GM12865 (cell line): ENCODE measurements around the gene CLIC5.
"Not testable (repeated sequence)": the region's sequence is repeated elsewhere in the genome, so short reads cannot be mapped to it uniquely, and the experiment has no call there.

Experiments used
- DNase-seq: peaks from one replicate; pipeline ENCODE4 v3.0.0; 2010; ENCODE audit warnings: low read depth
- H3K4me3 ChIP-seq: 2 replicates; pipeline ENCODE4 v1.5.1; 2011; ENCODE audit warnings: mild to moderate bottlenecking, low read depth, low read length, control low read depth
- TF ChIP-seq, protein P1 (sequence below): IDR thresholded peaks from 2 replicates; pipeline ENCODE4 v1.5.1; 2011; ENCODE audit warnings: low read length, control low read depth, low read depth, inconsistent platforms; ENCODE audit not compliant: insufficient read depth; ENCODE audit errors: missing control alignments

CLIC5 gene

DNA sequence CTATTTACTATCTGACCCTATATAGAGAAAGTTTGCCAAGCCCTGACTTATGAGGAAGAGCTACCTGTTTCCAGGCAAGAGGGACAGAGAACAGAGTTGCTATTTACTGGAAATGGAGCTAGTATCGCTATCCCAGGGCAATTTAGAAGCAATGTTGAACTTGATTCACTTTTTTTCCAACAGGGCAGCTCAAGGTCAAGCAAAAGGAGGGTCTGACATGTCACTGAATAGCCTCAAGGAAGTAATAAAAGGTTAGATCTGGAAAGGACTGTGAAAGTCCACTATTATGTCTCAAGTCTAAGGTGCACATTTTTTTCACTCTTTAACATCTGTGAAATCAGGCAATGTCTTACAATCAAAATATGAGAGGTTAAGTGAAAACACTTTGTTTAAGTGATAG lies 84.4 kb downstream of the CLIC5 start:
- H3K4me3 ChIP-seq, result no peak overlapping the region
- TF ChIP-seq, protein P1, sequence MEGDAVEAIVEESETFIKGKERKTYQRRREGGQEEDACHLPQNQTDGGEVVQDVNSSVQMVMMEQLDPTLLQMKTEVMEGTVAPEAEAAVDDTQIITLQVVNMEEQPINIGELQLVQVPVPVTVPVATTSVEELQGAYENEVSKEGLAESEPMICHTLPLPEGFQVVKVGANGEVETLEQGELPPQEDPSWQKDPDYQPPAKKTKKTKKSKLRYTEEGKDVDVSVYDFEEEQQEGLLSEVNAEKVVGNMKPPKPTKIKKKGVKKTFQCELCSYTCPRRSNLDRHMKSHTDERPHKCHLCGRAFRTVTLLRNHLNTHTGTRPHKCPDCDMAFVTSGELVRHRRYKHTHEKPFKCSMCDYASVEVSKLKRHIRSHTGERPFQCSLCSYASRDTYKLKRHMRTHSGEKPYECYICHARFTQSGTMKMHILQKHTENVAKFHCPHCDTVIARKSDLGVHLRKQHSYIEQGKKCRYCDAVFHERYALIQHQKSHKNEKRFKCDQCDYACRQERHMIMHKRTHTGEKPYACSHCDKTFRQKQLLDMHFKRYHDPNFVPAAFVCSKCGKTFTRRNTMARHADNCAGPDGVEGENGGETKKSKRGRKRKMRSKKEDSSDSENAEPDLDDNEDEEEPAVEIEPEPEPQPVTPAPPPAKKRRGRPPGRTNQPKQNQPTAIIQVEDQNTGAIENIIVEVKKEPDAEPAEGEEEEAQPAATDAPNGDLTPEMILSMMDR, result no peak
- no peak for DNase-seq

DNA sequence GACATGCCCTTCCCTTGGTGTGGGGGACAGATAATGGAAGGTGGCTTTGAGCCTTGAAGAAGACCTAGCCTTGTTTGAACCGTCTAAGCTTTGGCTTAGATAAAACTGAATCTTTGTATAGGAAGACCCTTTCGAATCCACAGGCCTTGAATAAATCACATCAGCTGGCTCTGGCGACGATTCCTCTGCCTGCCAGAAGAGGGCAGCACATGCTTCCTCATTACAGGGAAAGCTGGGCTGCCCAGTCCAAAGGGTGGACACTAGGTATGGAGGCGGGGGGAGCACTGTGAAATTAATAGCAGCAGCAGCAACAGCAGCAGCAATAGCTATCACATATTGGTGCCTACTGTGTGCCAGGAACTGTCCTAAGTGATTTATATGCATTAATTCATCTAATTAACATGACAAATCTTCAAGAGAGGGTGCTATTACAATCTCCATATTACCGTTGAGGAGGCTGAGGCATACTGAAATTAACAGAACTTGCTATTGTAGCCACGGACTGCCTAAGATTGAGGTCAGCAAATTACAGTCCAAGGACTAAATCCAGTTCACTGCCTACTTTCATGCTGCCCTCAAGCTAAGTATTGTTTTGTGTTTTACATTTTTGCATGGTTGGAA lies 85.1 kb downstream of the CLIC5 start:
- TF ChIP-seq, protein P1, result peak; percentile 92
- H3K4me3 ChIP-seq, result no peak overlapping the region
- DNase-seq, result peak; percentile 57

DNA sequence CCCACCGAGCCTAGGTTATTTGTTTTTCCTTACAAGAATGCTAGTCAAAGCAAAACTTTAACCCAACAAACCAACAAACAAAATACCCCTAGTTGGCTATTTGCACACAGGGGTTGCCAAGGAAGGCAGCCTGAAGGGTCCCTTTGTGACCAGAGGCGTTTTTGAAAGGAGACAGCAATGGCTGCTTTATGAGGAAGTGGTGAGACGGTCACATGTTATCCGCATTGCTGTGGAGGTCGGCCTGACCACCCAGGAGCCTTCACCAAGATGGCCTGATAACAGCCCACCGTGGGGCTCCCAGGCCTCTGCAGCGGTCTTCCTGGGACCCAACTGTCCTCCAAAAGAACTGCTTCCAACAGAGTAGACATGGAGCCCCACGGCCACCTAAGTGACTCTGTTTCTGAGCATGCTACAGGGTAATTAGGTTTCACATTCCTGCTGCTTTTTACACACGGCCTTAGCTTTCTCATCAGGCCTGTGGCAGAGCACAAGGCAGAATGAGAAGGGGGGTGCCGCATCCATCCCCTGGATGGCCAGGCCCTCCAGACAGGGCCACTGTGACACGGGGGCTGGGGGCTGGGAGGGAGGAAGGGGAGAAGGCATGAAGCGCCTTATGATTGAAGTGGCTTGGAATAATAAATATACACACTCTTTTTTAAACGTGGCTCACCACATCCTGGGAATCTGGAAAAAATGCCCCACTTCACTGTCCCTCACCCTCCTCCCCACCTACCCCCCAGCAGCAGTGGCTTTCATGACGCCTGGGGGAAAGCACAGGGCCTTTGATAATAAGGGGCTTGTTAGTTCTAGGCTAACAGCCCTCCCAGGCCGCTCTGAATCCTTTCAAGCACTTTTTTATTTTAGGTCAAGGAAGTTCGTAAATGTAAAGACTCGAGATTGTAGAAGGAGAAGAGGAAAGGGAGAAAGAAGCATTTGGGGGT lies 86.0 kb downstream of the CLIC5 start:
- no peak overlapping the region for H3K4me3 ChIP-seq
- DNase-seq, result no peak
- TF ChIP-seq, protein P1, result no peak

DNA sequence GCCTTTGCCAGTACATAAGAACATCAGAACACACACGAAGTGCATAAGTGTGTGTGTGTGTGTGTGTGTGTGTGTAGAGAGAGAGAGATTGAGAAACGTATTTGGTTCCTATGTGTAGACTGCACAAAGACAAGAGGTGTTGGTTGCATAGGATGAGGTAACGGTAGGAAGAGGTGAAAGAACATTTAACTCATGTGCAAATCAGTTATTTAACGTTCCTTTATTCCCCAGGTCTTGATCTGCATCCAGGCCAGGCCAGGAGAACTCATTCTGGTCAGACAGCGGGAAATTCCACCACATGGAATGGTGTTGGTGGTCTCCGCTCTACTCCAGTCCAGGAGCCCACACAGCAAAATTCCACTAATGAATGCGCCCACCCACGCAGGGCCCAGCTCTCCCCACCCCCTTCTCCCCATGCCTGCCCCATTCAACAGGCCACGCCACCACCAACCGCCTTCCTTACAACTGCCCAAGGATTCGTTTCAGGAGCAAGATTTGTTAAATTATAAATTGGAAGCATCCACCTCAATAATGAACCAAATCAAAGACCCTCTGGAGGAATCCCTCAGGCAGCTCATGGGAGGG lies 86.8 kb downstream of the CLIC5 start:
- TF ChIP-seq, protein P1, result no peak

DNA sequence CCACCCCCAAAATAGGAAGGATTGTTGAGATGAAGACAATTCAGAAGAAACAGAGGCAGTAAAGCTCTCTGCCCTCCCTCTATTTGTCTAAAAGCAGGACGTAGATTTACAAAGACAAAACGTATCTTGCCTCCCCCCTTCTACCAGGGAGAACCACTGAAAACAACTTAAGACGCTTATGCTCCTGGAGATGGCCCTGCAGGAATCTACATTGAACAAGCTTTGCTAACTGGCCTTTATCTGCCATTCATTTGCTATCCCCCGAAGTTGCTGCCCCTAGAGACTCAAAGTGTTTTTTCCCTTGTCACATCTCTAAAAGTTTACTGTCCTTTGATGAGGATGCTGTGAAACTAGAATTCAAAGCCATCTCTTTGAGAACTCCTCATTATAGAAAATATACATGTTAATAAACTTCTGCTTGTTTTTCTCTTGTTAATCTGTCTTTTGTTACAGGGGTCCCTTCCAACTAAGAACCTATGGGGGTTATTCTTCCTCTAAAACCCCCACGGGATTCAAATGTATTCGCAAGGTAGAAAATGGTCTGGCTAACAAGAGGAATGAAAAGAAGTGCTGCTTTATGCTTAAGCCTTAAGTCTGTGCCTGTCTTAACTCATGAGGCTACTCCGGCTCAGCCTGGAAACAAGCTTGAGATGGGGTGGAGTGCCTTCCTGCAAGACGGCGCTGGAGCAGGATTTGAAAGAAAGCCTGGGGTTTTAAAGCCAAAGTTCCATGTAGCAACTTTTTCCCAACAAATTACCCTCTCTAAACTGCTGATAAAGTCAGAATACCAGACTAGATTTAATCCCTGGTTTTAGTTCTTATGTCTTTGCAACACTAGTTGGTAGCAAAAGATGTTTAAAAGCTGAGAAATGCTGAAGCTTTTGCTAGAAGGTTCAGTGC lies 88.0 kb downstream of the CLIC5 start:
- H3K4me3 ChIP-seq, result no peak overlapping the region
- TF ChIP-seq, protein P1, result no peak
- no peak for DNase-seq

More for the DNA sequence above, 86.8 kb downstream of the CLIC5 start:
- H3K4me3 ChIP-seq, result no peak overlapping the region
- no peak for DNase-seq

DNA sequence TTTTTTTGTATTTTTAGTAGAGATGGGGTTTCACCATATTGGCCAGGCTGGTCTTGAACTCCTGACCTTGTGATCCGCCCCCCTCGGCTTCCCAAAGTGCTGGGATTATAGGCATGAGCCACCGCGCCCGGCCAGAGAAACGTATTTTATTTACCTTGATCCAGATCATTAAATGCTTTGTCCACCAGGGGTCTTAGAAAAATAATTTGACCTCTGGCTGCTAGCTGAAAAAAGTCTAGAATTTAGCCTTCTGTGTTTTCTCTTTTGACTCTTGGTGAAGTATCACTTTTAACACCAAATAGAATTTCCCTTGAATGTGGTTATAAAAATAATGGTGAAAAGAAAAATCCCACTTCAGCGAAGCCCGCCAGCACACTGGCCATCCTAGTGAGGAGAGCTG lies 89.2 kb downstream of the CLIC5 start:
- H3K4me3 ChIP-seq, DNase-seq: not testable (repeated sequence)
